IMR-90 (cell line): ENCODE measurements around the gene TMCO2. TPM values are rescaled to one million over a fixed set of nuclear protein-coding genes. Genes with fewer than 3 reads are reported as not detected.

ENCODE experiments used
- ATAC-seq: fragments of 200-7000 bp; cut with Tn5 transposase; 2 replicates; pipeline ENCODE4 v1.9.1; 2020; ENCODE audit warnings: low read depth, mild to moderate bottlenecking, moderate library complexity
- BruUV-seq: library from RNA; stranded (reverse); fragments of 400-500 nt; replicated peaks from 2 replicates; lab custom pipeline; 2021; lab: Mats Ljungman, UMichigan
- CTCF ChIA-PET: fragments of 300-600 bp; formaldehyde crosslinking; extraction: SDS; loops from one replicate; lab custom pipeline; 2021; ENCODE audit warnings: antibody characterized with exemption; lab: Yijun Ruan, JAX
- POLR2A ChIA-PET: fragments of 300-600 bp; sonication (Branson Sonifier 250); formaldehyde crosslinking; loops from one replicate; lab custom pipeline; 2022; ENCODE audit warnings: antibody characterized with exemption; ENCODE audit not compliant: unreplicated experiment; lab: Charles Lee
- DNase-seq: peaks from one replicate; pipeline ENCODE4 v3.0.0; 2013
- H2AFZ ChIP-seq: replicated peaks from 2 replicates; pipeline ENCODE3; 2013; ENCODE audit warnings: low read length, mild to moderate bottlenecking; ENCODE audit not compliant: poor library complexity
- H2AK5ac ChIP-seq: 2 replicates; pipeline ENCODE4 v1.6.1; 2013; ENCODE audit warnings: low read depth, low read length, inconsistent platforms
- H2AK9ac ChIP-seq: replicated peaks from 2 replicates; pipeline ENCODE3; 2013; ENCODE audit warnings: mild to moderate bottlenecking, low read depth, low read length, moderate library complexity; ENCODE audit not compliant: poor library complexity
- H2BK120ac ChIP-seq: 2 replicates; pipeline ENCODE4 v1.6.1; 2013; ENCODE audit warnings: low read depth, low read length, inconsistent platforms
- H2BK15ac ChIP-seq: 3 replicates; pipeline ENCODE4 v1.6.1; 2013; ENCODE audit warnings: low read depth, low read length, inconsistent platforms
- H2BK20ac ChIP-seq: 2 replicates; pipeline ENCODE4 v1.6.1; 2013; ENCODE audit warnings: low read depth, mild to moderate bottlenecking, inconsistent platforms, low read length, moderate library complexity
- H2BK5ac ChIP-seq: 2 replicates; pipeline ENCODE4 v1.6.1; 2013; ENCODE audit warnings: mild to moderate bottlenecking, low read depth, low read length, inconsistent platforms; ENCODE audit not compliant: poor library complexity, severe bottlenecking
- H3K14ac ChIP-seq: replicated peaks from 2 replicates; pipeline ENCODE4 v1.6.1; 2013; ENCODE audit warnings: low read depth, low read length, inconsistent platforms
- H3K18ac ChIP-seq: 2 replicates; pipeline ENCODE4 v1.6.1; 2013; ENCODE audit warnings: low read depth, low read length, control low read depth
- H3K23ac ChIP-seq: 2 replicates; pipeline ENCODE4 v1.6.1; 2013; ENCODE audit warnings: low read depth, low read length, inconsistent platforms
- H3K27ac ChIP-seq: 2 replicates; pipeline ENCODE4 v1.5.1; 2013; ENCODE audit warnings: mild to moderate bottlenecking, control low read depth, low read length; ENCODE audit not compliant: insufficient read depth
- H3K27me3 ChIP-seq: 2 replicates; pipeline ENCODE4 v1.6.1; 2013; ENCODE audit warnings: low read length; ENCODE audit not compliant: control insufficient read depth, insufficient read depth
- H3K36me3 ChIP-seq: 2 replicates; pipeline ENCODE4 v1.6.1; 2013; ENCODE audit warnings: low read length, mixed read lengths; ENCODE audit not compliant: control insufficient read depth, insufficient read depth
- H3K4ac ChIP-seq: 2 replicates; pipeline ENCODE4 v1.6.1; 2013; ENCODE audit warnings: low read depth, low read length, inconsistent platforms
- H3K4me1 ChIP-seq: 2 replicates; pipeline ENCODE4 v1.6.1; 2013; ENCODE audit warnings: low read length, mixed read lengths; ENCODE audit not compliant: control insufficient read depth, insufficient read depth
- H3K4me2 ChIP-seq: 2 replicates; pipeline ENCODE4 v1.6.1; 2013; ENCODE audit warnings: low read depth, mild to moderate bottlenecking, control low read depth, low read length, moderate library complexity
- H3K4me3 ChIP-seq: 2 replicates; pipeline ENCODE4 v1.5.1; 2013; ENCODE audit warnings: low read depth, mild to moderate bottlenecking, control low read depth, low read length, moderate library complexity; ENCODE audit not compliant: insufficient read depth
- H3K56ac ChIP-seq: 2 replicates; pipeline ENCODE4 v1.6.1; 2013; ENCODE audit warnings: low read length, inconsistent platforms; ENCODE audit not compliant: insufficient read depth; ENCODE audit errors: extremely low read depth
- H3K79me1 ChIP-seq, 2 experiments: 2 replicates each; pipeline ENCODE4 v1.6.1; 2013; ENCODE audit warnings: low read length in 2 of 2, inconsistent platforms in 1 of 2, low read depth in 1 of 2
- H3K9ac ChIP-seq: 2 replicates; pipeline ENCODE4 v1.6.1; 2013; ENCODE audit warnings: low read depth, low read length, control low read depth
- H3K9me1 ChIP-seq: 2 replicates; pipeline ENCODE4 v1.6.1; 2013; ENCODE audit warnings: low read length, inconsistent platforms; ENCODE audit not compliant: insufficient read depth
- H3K9me3 ChIP-seq: 2 replicates; pipeline ENCODE4 v1.6.1; 2013; ENCODE audit warnings: low read length; ENCODE audit not compliant: control insufficient read depth, insufficient read depth
- H4K20me1 ChIP-seq: 2 replicates; pipeline ENCODE4 v1.6.1; 2013; ENCODE audit warnings: low read length, inconsistent platforms; ENCODE audit not compliant: insufficient read depth
- H4K5ac ChIP-seq: 2 replicates; pipeline ENCODE4 v1.6.1; 2013; ENCODE audit warnings: mild to moderate bottlenecking, low read depth, low read length, control low read depth
- H4K8ac ChIP-seq, 2 experiments: 2 replicates each; pipeline ENCODE4 v1.6.1; 2013; ENCODE audit warnings: low read depth in 2 of 2, low read length in 2 of 2, control low read depth in 1 of 2, inconsistent platforms in 1 of 2
- H4K91ac ChIP-seq: 2 replicates; pipeline ENCODE4 v1.6.1; 2013; ENCODE audit warnings: low read depth, low read length, inconsistent platforms; ENCODE audit not compliant: insufficient read depth
- CEBPB ChIP-seq: IDR thresholded peaks from 2 replicates; pipeline ENCODE4 v1.6.1; 2012; ENCODE audit warnings: low read depth, low read length, improper control_type of control experiment
- CHD1 ChIP-seq: IDR thresholded peaks from 2 replicates; pipeline ENCODE4 v1.6.1; 2012; ENCODE audit warnings: low read depth, low read length, improper control_type of control experiment
- FOS ChIP-seq: fragments of 150-350 bp; IDR thresholded peaks from 2 replicates; pipeline ENCODE4 v1.6.1; 2016; ENCODE audit warnings: low read depth, low read length
- MAFK ChIP-seq: IDR thresholded peaks from 2 replicates; pipeline ENCODE4 v1.6.1; 2012; ENCODE audit warnings: low read depth, low read length, improper control_type of control experiment
- MAZ ChIP-seq: IDR thresholded peaks from 2 replicates; pipeline ENCODE4 v1.6.1; 2012; ENCODE audit warnings: low read depth, mild to moderate bottlenecking, low read length, improper control_type of control experiment, moderate library complexity, borderline replicate concordance
- POLR2A ChIP-seq: IDR thresholded peaks from 2 replicates; pipeline ENCODE4 v1.6.1; 2012; ENCODE audit warnings: mild to moderate bottlenecking, low read depth, low read length
- RAD21 ChIP-seq: IDR thresholded peaks from 2 replicates; pipeline ENCODE4 v1.6.1; 2012; ENCODE audit warnings: low read length, improper control_type of control experiment
- RFX5 ChIP-seq: IDR thresholded peaks from 2 replicates; pipeline ENCODE4 v1.8.0; 2012; ENCODE audit warnings: low read depth, mild to moderate bottlenecking, low read length, moderate library complexity
- SMC3 ChIP-seq: fragments of 150-350 bp; IDR thresholded peaks from 2 replicates; pipeline ENCODE4 v1.6.1; 2016; ENCODE audit warnings: low read depth, mild to moderate bottlenecking, antibody characterized with exemption, low read length, moderate library complexity
- dilution Hi-C: fragments of 300-500 bp; cut with HindIII; formaldehyde crosslinking; loops from one replicate; pipeline ENCODE4 v1.14.3; 2018; ENCODE audit warnings: low sequenced_read_pairs; ENCODE audit not compliant: unreplicated experiment
- in situ Hi-C: fragments of 300-500 bp; cut with MboI; formaldehyde crosslinking; loops from 3 replicates; pipeline ENCODE4 v1.14.3; 2019; ENCODE audit warnings: low sequenced_read_pairs, inconsistent platforms, mixed read lengths
- intact Hi-C: fragments of 100-400 bp; cut with micrococcal nuclease; formaldehyde crosslinking; loops from 2 replicates; pipeline ENCODE4 v1.10.0; 2022
- polyA plus RNA-seq, 3 experiments: library from polyadenylated mRNA; depleted of rRNA; stranded (reverse); fragments of >200 nt; gene quantifications; 2 replicates each; pipeline ENCODE4 v1.2.3, GENCODE V29; 2012; ENCODE audit warnings: low replicate concordance in 1 of 3
- total RNA-seq: library from RNA; depleted of rRNA; stranded (reverse); fragments of >200 nt; gene quantifications from 2 replicates; pipeline ENCODE4 v1.2.3, GENCODE V29; 2012
- TF ChIP-seq, protein P1 (sequence below): fragments of 150-350 bp; IDR thresholded peaks from 2 replicates; pipeline ENCODE4 v1.6.1; 2016; ENCODE audit warnings: low read depth, mild to moderate bottlenecking, low read length, moderate library complexity, borderline replicate concordance

The TMCO2 gene
- total and polyA plus RNA-seq, 2 of the 4 experiments (the other 2 are of a cell fraction), result not detected

DNA sequence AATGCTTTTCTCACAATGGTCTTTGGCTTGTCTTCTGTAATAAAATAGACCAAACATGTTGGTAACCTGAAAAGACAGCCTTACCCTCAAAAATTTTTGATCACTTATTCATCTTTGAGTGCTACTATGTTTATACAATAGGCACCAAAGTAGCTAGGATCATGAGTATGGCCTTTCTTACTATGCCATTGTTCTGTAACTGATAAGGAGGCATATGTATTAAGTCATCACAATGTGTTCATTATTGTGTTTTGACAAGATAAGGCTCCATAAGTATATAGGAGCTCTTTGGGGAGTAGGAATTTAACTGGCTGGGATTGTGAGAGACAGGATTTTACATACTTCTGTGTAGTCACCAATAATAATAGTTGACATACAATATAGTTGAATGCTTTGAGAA is 675 bp downstream of the TMCO2 start:
- CTCF ChIA-PET, result no interaction called here

More for the DNA sequence above, 675 bp downstream of the TMCO2 start:
- no peak overlapping the region for H3K27ac ChIP-seq
- no peaks in the 10 kb centered on the region for H4K20me1 ChIP-seq
- DNase-seq, result peak; percentile 13
- no peak overlapping the region for H3K4ac ChIP-seq
- H3K9me3 ChIP-seq, result no peaks in the 10 kb centered on the region
- no peak overlapping the region for H2BK120ac ChIP-seq
- dilution Hi-C loops, result no loop called here
- no peak overlapping the region for H3K9ac ChIP-seq
- H2AFZ ChIP-seq, result no peak overlapping the region
- no peak overlapping the region for H3K56ac ChIP-seq
- in situ Hi-C loops, result no loop called here
- H3K23ac ChIP-seq, result no peak overlapping the region
- H3K4me3 ChIP-seq, result no peak overlapping the region
- ATAC-seq, result no peak
- H3K14ac ChIP-seq, result no peak overlapping the region
- H3K36me3 ChIP-seq, result no peaks in the 10 kb centered on the region
- no peak overlapping the region for H4K5ac ChIP-seq
- no peaks in the 10 kb centered on the region for H3K27me3 ChIP-seq
- no peak overlapping the region for H4K8ac ChIP-seq
- no peak overlapping the region for H2BK15ac ChIP-seq
- H3K9me1 ChIP-seq, result no peaks in the 10 kb centered on the region
- BruUV-seq, result no TSS peak
- no peak overlapping the region for H3K18ac ChIP-seq
- no peak overlapping the region for H4K91ac ChIP-seq
- no peak overlapping the region for H3K4me2 ChIP-seq
- no peak overlapping the region for H2AK9ac ChIP-seq
- no peak for TF ChIP-seq CEBPB
- no peak for TF ChIP-seq POLR2A
- no peak for TF ChIP-seq RFX5
- TF ChIP-seq FOS, result no peak
- TF ChIP-seq SMC3, result no peak
- TF ChIP-seq, protein P1, sequence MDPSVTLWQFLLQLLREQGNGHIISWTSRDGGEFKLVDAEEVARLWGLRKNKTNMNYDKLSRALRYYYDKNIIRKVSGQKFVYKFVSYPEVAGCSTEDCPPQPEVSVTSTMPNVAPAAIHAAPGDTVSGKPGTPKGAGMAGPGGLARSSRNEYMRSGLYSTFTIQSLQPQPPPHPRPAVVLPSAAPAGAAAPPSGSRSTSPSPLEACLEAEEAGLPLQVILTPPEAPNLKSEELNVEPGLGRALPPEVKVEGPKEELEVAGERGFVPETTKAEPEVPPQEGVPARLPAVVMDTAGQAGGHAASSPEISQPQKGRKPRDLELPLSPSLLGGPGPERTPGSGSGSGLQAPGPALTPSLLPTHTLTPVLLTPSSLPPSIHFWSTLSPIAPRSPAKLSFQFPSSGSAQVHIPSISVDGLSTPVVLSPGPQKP, result no peak
- TF ChIP-seq RAD21, result no peak
- TF ChIP-seq MAZ, result no peak
- TF ChIP-seq MAFK, result no peak
- no peak for TF ChIP-seq CHD1
- intact Hi-C loops, result no loop called here
- POLR2A ChIA-PET, result no interaction called here
- H3K79me1 ChIP-seq, result no peaks in the 10 kb centered on the region
- no peaks in the 10 kb centered on the region for H3K4me1 ChIP-seq
- H2BK20ac ChIP-seq, result no peak overlapping the region
- H2AK5ac ChIP-seq, result no peak overlapping the region
- H2BK5ac ChIP-seq, result no peak overlapping the region
